ENCODE data around the gene USP6NL. TPM values are rescaled to one million over a fixed set of nuclear protein-coding genes. Genes with fewer than 3 reads are reported as not detected.

Gene USP6NL
- total and polyA plus RNA-seq, 9 of the 15 experiments (the other 6 are each of a cell fraction or from before 2014, with no cell fraction given), result 3.2 to 26.6 (median 19.8) TPM

GRCh38 chr10:11515596-11516430, 95.6 kb downstream of the USP6NL start (continued):
- no peak for TF ChIP-seq ZNF764 (CRISPR knock-in tag; IDR thresholded peaks at IDR 0.05; ENCODE audit: low read depth)
- TF ChIP-seq KDM4B (IDR thresholded peaks at IDR 0.05; ENCODE audit: borderline replicate concordance in 2 of 2, low read depth in 1 of 2), result no peak
- TF ChIP-seq IFI16 (CRISPR knock-in tag; IDR thresholded peaks at IDR 0.05), result no peak
- TF ChIP-seq MCM5 (IDR thresholded peaks at IDR 0.05; ENCODE audit: low read depth), result no peak
- TF ChIP-seq RBFOX2 (IDR thresholded peaks at IDR 0.05; ENCODE audit: low read depth, low read length), result no peak
- no peak for TF ChIP-seq ZNF57 (CRISPR knock-in tag; IDR thresholded peaks at IDR 0.05)
- no peak for TF ChIP-seq THAP7 (CRISPR knock-in tag; IDR thresholded peaks at IDR 0.05)
- TF ChIP-seq IRF1 (CRISPR knock-in tag; IDR thresholded peaks at IDR 0.05; ENCODE audit: borderline replicate concordance), result no peak
- peak; percentile 8 to 27; a peak in 2 of 4 replicates for TF ChIP-seq MNT (conservative IDR thresholded peaks at IDR 0.05)
- no peak for TF ChIP-seq ZNF785 (CRISPR knock-in tag; IDR thresholded peaks at IDR 0.05)
- no peak for TF ChIP-seq ZNF444 (CRISPR knock-in tag; IDR thresholded peaks at IDR 0.05)
- TF ChIP-seq REST (IDR thresholded peaks at IDR 0.05; ENCODE audit: borderline replicate concordance), result peak; percentile 90
- TF ChIP-seq REST (CRISPR knock-in tag; IDR thresholded peaks at IDR 0.05; ENCODE audit: low read depth), result no peak
- TF ChIP-seq MYC (IDR thresholded peaks at IDR 0.05; ENCODE audit: low read depth, low read length), result peak; percentile 62
- TF ChIP-seq MYC (CRISPR knock-in tag; IDR thresholded peaks at IDR 0.05; ENCODE audit: borderline replicate concordance, low read depth), result no peak
- peak; percentile 94 for TF ChIP-seq SMC3 (conservative IDR thresholded peaks at IDR 0.05; ENCODE audit: insufficient read depth, low read depth, low read length)
